Liver (tissue), 9 donors: ENCODE measurements around the gene SMAP2. TPM values are rescaled to one million over a fixed set of nuclear protein-coding genes. Genes with fewer than 3 reads are reported as not detected.
A peak's percentile ranks its signal among the peaks of the same experiment; 100 is the strongest.

ENCODE experiments used
- DNase-seq: peaks from one replicate; pipeline ENCODE4 v3.0.0-alpha.2; 2017; ENCODE audit warnings: low spot score
- H3K27ac ChIP-seq, 2 donors: one replicate each; pipeline ENCODE4 v1.7.0; 2013; ENCODE audit warnings: inconsistent platforms in 2 of 2, low read length in 2 of 2, control low read depth in 1 of 2, low read depth in 1 of 2, mild to moderate bottlenecking in 1 of 2
- H3K27me3 ChIP-seq, 4 donors: one replicate each; pipeline versions ENCODE4 v1.6.1 to v1.7.0; 2013; ENCODE audit warnings: low read length in 3 of 4, inconsistent platforms in 1 of 4, mild to moderate bottlenecking in 1 of 4, moderate library complexity in 1 of 4; ENCODE audit not compliant: control insufficient read depth in 4 of 4, insufficient read depth in 4 of 4
- H3K36me3 ChIP-seq, 4 donors: one replicate each; pipeline versions ENCODE4 v1.6.1 to v1.7.0; 2013; ENCODE audit warnings: low read length in 3 of 4, mild to moderate bottlenecking in 3 of 4, low read depth in 1 of 4, moderate library complexity in 1 of 4; ENCODE audit not compliant: control insufficient read depth in 4 of 4, insufficient read depth in 3 of 4
- H3K4me1 ChIP-seq, 4 donors: one replicate each; pipeline versions ENCODE4 v1.6.1 to v1.7.0; 2013; ENCODE audit warnings: low read length in 3 of 4, mild to moderate bottlenecking in 3 of 4, moderate library complexity in 1 of 4; ENCODE audit not compliant: control insufficient read depth in 4 of 4, insufficient read depth in 4 of 4
- H3K4me3 ChIP-seq, 3 donors: one replicate each; pipeline versions ENCODE4 v1.6.1 to v1.7.0; 2013; ENCODE audit warnings: low read length in 3 of 3, control low read depth in 1 of 3, low read depth in 1 of 3, mild to moderate bottlenecking in 1 of 3
- H3K9ac ChIP-seq, 2 donors: one replicate each; pipeline ENCODE4 v1.7.0; 2013; ENCODE audit warnings: low read length in 2 of 2, mild to moderate bottlenecking in 2 of 2, moderate library complexity in 2 of 2, control low read depth in 1 of 2, low read depth in 1 of 2
- H3K9me3 ChIP-seq, 4 donors: one replicate each; pipeline versions ENCODE4 v1.6.1 to v1.7.0; 2013; ENCODE audit warnings: low read length in 3 of 4; ENCODE audit not compliant: control insufficient read depth in 4 of 4
- CTCF ChIP-seq: fragments of 150-350 bp; IDR thresholded peaks from 2 replicates; pipeline ENCODE4 v1.5.1; 2017; ENCODE audit warnings: improper control_type of control experiment, low read depth, low read length; ENCODE audit not compliant: missing input control
- FOXA2 ChIP-seq: IDR thresholded peaks from 2 replicates; pipeline ENCODE4 v1.6.1; 2016; ENCODE audit warnings: antibody characterized with exemption
- GABPA ChIP-seq, 2 donors: IDR thresholded peaks in 1 of 2; conservative IDR thresholded peaks in 1 of 2; 2 replicates each; pipeline ENCODE4 v1.6.1; 2016; ENCODE audit warnings: antibody characterized with exemption in 2 of 2, mild to moderate bottlenecking in 1 of 2, moderate library complexity in 1 of 2
- HNF4A ChIP-seq, 2 donors: conservative IDR thresholded peaks; 2 replicates each; pipeline ENCODE4 v1.6.1; 2016; ENCODE audit warnings: antibody characterized with exemption in 2 of 2, mild to moderate bottlenecking in 2 of 2
- HNF4G ChIP-seq: IDR thresholded peaks from 2 replicates; pipeline ENCODE4 v1.6.1; 2016; ENCODE audit warnings: antibody characterized with exemption
- JUND ChIP-seq, 2 donors: IDR thresholded peaks; 2 replicates each; pipeline ENCODE4 v1.6.1; 2016; ENCODE audit warnings: antibody characterized with exemption in 2 of 2
- MAX ChIP-seq: IDR thresholded peaks from 2 replicates; pipeline ENCODE4 v1.6.1; 2016; ENCODE audit warnings: antibody characterized with exemption
- RAD21 ChIP-seq, 2 donors: IDR thresholded peaks; 2 replicates each; pipeline ENCODE4 v1.6.1; 2016; ENCODE audit warnings: antibody characterized with exemption in 2 of 2, mild to moderate bottlenecking in 2 of 2
- REST ChIP-seq: IDR thresholded peaks from 2 replicates; pipeline ENCODE4 v1.6.1; 2016; ENCODE audit warnings: antibody characterized with exemption, mild to moderate bottlenecking
- RXRA ChIP-seq, 2 donors: IDR thresholded peaks; 2 replicates each; pipeline ENCODE4 v1.6.1; 2017 to 2018; ENCODE audit warnings: antibody characterized with exemption in 2 of 2, mild to moderate bottlenecking in 1 of 2
- SP1 ChIP-seq: IDR thresholded peaks from 2 replicates; pipeline ENCODE4 v1.6.1; 2018; ENCODE audit warnings: antibody characterized with exemption, mild to moderate bottlenecking
- TAF1 ChIP-seq: conservative IDR thresholded peaks from 2 replicates; pipeline ENCODE4 v1.6.1; 2016; ENCODE audit warnings: antibody characterized with exemption, mild to moderate bottlenecking
- YY1 ChIP-seq: IDR thresholded peaks from 2 replicates; pipeline ENCODE4 v1.6.1; 2016; ENCODE audit warnings: antibody characterized with exemption, mild to moderate bottlenecking
- WGBS: extraction: QIAGEN DNeasy Blood & Tissue Kit; methylation state at CpG from one replicate; pipeline ENCODE4 v1.1.7; 2013; 5-methylcytosine and 5-hydroxymethylcytosine counted together
- polyA plus RNA-seq, 2 donors: library from polyadenylated mRNA; stranded (reverse) in 1 of 2; unstranded in 1 of 2; fragments of 200-250 nt in 1 of 2; fragments of >200 nt in 1 of 2; fragmentation: Nextera tagmentation in 1 of 2; extraction: Ambion mirVana in 1 of 2; gene quantifications; one replicate each; pipeline versions ENCODE4 v1.2.1 to v1.2.3, GENCODE V29; 2013 to 2015
- total RNA-seq, 2 donors: library from RNA; depleted of rRNA; stranded (reverse); fragments of >200 nt; gene quantifications; one replicate each; pipeline ENCODE4 v1.2.3, GENCODE V29; 2014
- donor health status: healthy.
- donor health status: healthy.
- donor health status: healthy.
- donor health status: healthy.
- donor health status: healthy.

Gene SMAP2
- total and polyA plus RNA-seq, 4 donors: 20.0 to 36.8 (median 29.8) TPM

GRCh38 chr1:40385437-40386358, 12.2 kb downstream of the SMAP2 start:
- no peaks in the 10 kb centered on the region for H3K36me3 ChIP-seq
- H3K4me1 ChIP-seq: peaks cover 24 to 87% (median 75%) of the 10 kb centered on the region in 4 donors
- no peak overlapping the region for H3K4me3 ChIP-seq
- no peak for DNase-seq
- TF ChIP-seq RAD21 (IDR thresholded peaks at IDR 0.05) (peak in 1 of 2 donors; percentile 5), TAF1 (no peak), SP1 (peak; percentile 49), GABPA (IDR thresholded peaks at IDR 0.05 in 1 of 2, conservative IDR thresholded peaks at IDR 0.05 in 1 of 2) (peak in 1 of 2 donors; percentile 5), REST (no peak), HNF4A (conservative IDR thresholded peaks at IDR 0.05) (no peak), CTCF (no peak)
- no peaks in the 10 kb centered on the region for H3K9me3 ChIP-seq
- peak overlapping the region; percentile 59 to 71 for H3K27ac ChIP-seq
- peak overlapping the region; percentile 23 to 90 for H3K9ac ChIP-seq
- H3K27me3 ChIP-seq: no peaks in the 10 kb centered on the region
- WGBS: 63% methylated on average over 6 of the region's 6 CpGs

- peaks cover 25 to 88% (median 80%) of the 10 kb centered on the region in 4 donors for H3K4me1 ChIP-seq
Observed at GRCh38 chr1:40386359-40386723, 12.8 kb downstream of the SMAP2 start.

GRCh38 chr1:40386796-40387195, 13.3 kb downstream of the SMAP2 start:
- no peak for DNase-seq
- peak overlapping the region; percentile 59 to 71 for H3K27ac ChIP-seq
- 77% methylated on average over 9 of the region's 9 CpGs for WGBS
- no peaks in the 10 kb centered on the region for H3K36me3 ChIP-seq
- peaks cover 27 to 85% (median 79%) of the 10 kb centered on the region in 4 donors for H3K4me1 ChIP-seq
- no peaks in the 10 kb centered on the region for H3K9me3 ChIP-seq
- H3K9ac ChIP-seq: peak overlapping the region in 1 of 2 donors; percentile 21
- no peak overlapping the region for H3K4me3 ChIP-seq
- H3K27me3 ChIP-seq: no peaks in the 10 kb centered on the region
- TF ChIP-seq HNF4G (no peak), SP1 (no peak), TAF1 (no peak), CTCF (no peak), JUND (IDR thresholded peaks at IDR 0.05) (no peak), MAX (no peak), YY1 (no peak), HNF4A (conservative IDR thresholded peaks at IDR 0.05) (no peak), FOXA2 (no peak), REST (no peak), RXRA (IDR thresholded peaks at IDR 0.05) (no peak)

More at GRCh38 chr1:40386359-40386723, 12.8 kb downstream of the SMAP2 start:
- H3K9me3 ChIP-seq: no peaks in the 10 kb centered on the region
- no peaks in the 10 kb centered on the region for H3K27me3 ChIP-seq
- DNase-seq: no peak
- H3K9ac ChIP-seq: peak overlapping the region in 1 of 2 donors; percentile 85
- H3K36me3 ChIP-seq: no peaks in the 10 kb centered on the region
- no peak overlapping the region for H3K4me3 ChIP-seq
- H3K27ac ChIP-seq: peak overlapping the region; percentile 59 to 71
- 44% methylated on average over 3 of the region's 3 CpGs for whole genome bisulfite sequencing
- no peak for TF ChIP-seq FOXA2
- TF ChIP-seq YY1: peak; percentile 2
